Fibroblast of mammary gland (primary cell): Measurements from ENCODE around the gene KHDRBS1.

Experiments used
- DNase-seq: peaks from one replicate; pipeline ENCODE4 v3.0.0-alpha.2; 2010; ENCODE audit warnings: low read depth
- H3K4me3 ChIP-seq: 2 replicates; pipeline ENCODE4 v1.5.1; 2011; ENCODE audit warnings: low read depth, mild to moderate bottlenecking, low read length, moderate library complexity; ENCODE audit not compliant: control insufficient read depth
- CTCF ChIP-seq: conservative IDR thresholded peaks from 2 replicates; pipeline ENCODE4 v1.5.1; 2011; ENCODE audit warnings: low read depth, low read length, inconsistent platforms; ENCODE audit not compliant: control insufficient read depth, insufficient read depth

The KHDRBS1 gene

DNA sequence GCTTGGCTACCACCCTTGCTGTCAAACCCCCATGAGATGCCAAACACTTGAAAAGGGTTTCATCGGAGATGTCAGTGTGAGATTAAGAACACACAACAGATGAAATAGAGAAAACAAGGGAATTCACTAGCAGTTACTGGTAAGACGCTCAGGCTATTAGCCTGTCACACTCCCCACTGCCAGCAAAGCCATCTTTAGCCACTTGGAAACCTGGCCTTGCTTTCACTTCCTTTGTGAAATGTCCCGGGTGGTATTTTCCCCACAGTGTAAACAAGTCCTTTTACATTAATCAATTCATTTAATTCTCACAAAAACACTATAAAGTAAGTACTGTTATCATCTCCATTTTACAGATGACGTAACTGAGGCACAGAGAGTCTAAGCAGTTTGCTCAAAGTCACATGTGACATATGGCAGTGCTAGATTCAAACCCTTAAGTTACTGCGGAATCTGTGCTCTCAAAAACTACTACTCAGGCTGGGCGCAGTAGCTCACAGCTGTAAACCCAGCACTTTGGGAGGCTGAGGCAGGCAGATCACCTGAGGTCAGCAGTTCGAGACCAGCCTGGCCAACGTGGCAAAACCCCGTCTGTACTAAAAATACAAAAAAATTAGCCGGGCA is 32.7 kb upstream of the KHDRBS1 start:
- no peak for TF ChIP-seq CTCF
- no peak for DNase-seq
- no peak overlapping the region for H3K4me3 ChIP-seq

DNA sequence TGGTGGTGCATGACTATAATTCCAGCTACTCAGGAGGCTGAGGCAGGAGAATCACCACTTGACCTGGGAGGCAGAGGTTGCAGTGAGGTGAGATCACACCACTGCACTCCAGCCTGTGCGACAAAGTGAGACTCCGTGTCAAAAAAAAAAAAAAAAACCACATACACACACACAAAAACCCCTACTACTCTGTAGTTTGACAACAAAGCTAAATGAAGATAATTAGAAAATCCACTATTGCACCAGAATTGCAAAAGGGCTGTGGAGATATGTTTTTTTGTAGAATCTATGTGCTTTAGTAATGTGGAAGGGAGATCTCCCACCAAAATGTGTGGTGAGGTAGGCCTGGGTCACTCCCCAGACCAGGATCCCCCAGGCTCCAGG is 32.2 kb upstream of the KHDRBS1 start:
- no peak for DNase-seq
- H3K4me3 ChIP-seq, result no peak overlapping the region
- no peak for TF ChIP-seq CTCF

GRCh38 chr1:31981972-31982371 is 31.7 kb upstream of the KHDRBS1 start:
- H3K4me3 ChIP-seq, result no peak overlapping the region
- no peak for DNase-seq
- no peak for TF ChIP-seq CTCF

DNA sequence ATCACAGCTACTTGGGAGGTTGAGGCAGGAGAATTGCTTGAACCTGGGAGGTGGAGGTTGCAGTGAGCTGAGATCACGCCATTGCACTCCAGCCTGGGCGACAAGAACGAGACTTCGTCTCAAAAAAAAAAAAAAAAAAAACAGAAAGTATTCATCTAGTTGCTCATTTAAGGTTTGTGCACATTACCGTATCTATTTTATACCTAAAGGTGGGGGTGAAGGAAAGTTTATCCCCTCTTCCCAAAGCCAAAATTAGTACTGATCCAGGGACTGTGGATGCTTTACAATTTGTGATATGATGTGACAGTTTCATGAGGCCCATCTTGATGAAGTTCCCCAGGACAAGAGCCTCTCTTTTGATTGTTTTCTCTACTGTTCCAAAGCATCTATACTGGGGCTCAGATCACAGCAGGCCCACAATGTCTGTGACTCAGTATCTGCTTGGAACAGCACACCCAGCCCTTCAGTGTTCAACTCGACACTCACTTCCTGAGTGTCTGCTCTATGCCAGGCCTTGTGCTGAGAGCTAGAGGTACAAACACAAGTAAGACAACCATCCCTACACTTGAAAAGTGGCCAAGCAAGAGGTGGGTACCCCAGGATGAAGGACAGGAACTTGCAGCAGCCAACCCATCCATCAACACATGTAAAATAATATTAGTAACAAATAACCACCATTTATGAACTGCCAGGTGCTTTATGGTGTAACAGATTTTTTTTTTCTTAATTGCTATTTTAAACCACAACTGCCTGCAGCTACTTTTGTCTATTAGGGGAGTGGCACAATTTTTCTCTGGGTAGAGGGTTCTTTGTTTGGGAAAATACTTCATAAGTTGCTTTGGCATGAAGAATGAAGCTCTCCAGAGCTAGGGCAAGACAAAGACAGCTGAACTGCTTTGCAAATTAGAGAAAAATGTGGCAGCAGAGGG is 29.0 kb upstream of the KHDRBS1 start:
- DNase-seq, result peak; percentile 53
- no peak for TF ChIP-seq CTCF
- no peak overlapping the region for H3K4me3 ChIP-seq

DNA sequence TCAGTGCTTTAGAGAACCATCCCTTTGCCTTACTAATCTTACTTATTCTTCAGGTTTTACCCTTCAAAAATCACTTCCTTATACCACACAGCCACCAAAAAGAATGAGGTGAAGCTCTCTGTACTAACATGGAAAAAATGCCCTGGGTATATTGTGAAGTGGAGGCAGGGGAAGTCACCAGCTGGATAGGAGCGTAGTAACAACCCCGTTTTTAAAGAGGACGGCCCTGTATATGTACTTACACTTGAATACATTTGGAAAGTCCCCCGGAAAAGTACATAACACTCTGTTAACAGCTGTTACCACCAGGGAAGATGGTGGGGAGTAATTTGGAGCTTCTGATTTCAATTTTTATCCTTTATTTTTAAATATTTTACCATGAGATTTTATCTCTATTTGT is 28.2 kb upstream of the KHDRBS1 start:
- no peak overlapping the region for H3K4me3 ChIP-seq
- no peak for TF ChIP-seq CTCF
- DNase-seq, result no peak

GRCh38 chr1:31987135-31987619 is 26.5 kb upstream of the KHDRBS1 start:
- no peak overlapping the region for H3K4me3 ChIP-seq
- DNase-seq, result no peak
- no peak for TF ChIP-seq CTCF

- no peak for DNase-seq
- TF ChIP-seq CTCF, result no peak
- no peak overlapping the region for H3K4me3 ChIP-seq
Observed at GRCh38 chr1:31989964-31990363, 23.7 kb upstream of the KHDRBS1 start.
